GM18517 (cell line): ENCODE data around the gene RALGAPB.
A peak's percentile ranks its signal among the peaks of the same experiment; 100 is the strongest.
"Not testable (repeated sequence)": the region's sequence is repeated elsewhere in the genome, so short reads cannot be mapped to it uniquely, and the experiment has no call there.

Experiments
- ATAC-seq: cut with Tn5 transposase; IDR thresholded peaks from one replicate; pipeline ENCODE4 v1.9.1; 2021; ENCODE audit warnings: mild to moderate bottlenecking, moderate library complexity; ENCODE audit not compliant: unreplicated experiment

The RALGAPB gene

GRCh38 chr20:38472513-38473366 lies at the start of gene RALGAPB:
RALGAPB (plus strand) TSS chr20:38472843; CDS start chr20:38488433, 15,590 bp downstream.
- peak; percentile 89 for ATAC-seq

GRCh38 chr20:38423541-38423940 lies 49.1 kb upstream of the RALGAPB start:
- no peak for ATAC-seq

- no peak for ATAC-seq
These were observed 48.2 kb upstream of the RALGAPB start for GRCh38 chr20:38424401-38424800.

GRCh38 chr20:38426006-38426897 lies 46.4 kb upstream of the RALGAPB start:
- no peak for ATAC-seq

GRCh38 chr20:38427655-38428023 lies 45.0 kb upstream of the RALGAPB start:
- no peak for ATAC-seq

GRCh38 chr20:38428800-38429199 lies 43.8 kb upstream of the RALGAPB start:
- ATAC-seq: no peak

- no peak for ATAC-seq
These were observed 43.3 kb upstream of the RALGAPB start for GRCh38 chr20:38429301-38429700.

- no peak for ATAC-seq
These were observed 41.8 kb upstream of the RALGAPB start for GRCh38 chr20:38430679-38431325.

GRCh38 chr20:38432292-38432691 lies 40.4 kb upstream of the RALGAPB start:
- no peak for ATAC-seq

GRCh38 chr20:38432870-38433269 lies 39.8 kb upstream of the RALGAPB start:
- not testable (repeated sequence) for ATAC-seq

- ATAC-seq: no peak
These were observed 39.2 kb upstream of the RALGAPB start for GRCh38 chr20:38433304-38433972.

- ATAC-seq: peak; percentile 19
These were observed 38.3 kb upstream of the RALGAPB start for GRCh38 chr20:38434301-38434741.

- ATAC-seq: peak; percentile 57
These were observed 37.7 kb upstream of the RALGAPB start, which contains the start of gene SNHG17 for GRCh38 chr20:38434770-38435554. SNHG17 (minus strand) TSS chr20:38435328.

GRCh38 chr20:38435555-38435939 lies 37.1 kb upstream of the RALGAPB start:
- ATAC-seq: no peak

- no peak for ATAC-seq
These were observed 34.8 kb upstream of the RALGAPB start for GRCh38 chr20:38437796-38438195.

GRCh38 chr20:38441110-38441509 lies 31.5 kb upstream of the RALGAPB start:
- ATAC-seq: not testable (repeated sequence)

- no peak for ATAC-seq
These were observed 30.7 kb upstream of the RALGAPB start for GRCh38 chr20:38441916-38442315.

- no peak for ATAC-seq
These were observed 27.3 kb upstream of the RALGAPB start for GRCh38 chr20:38445381-38445796.

- ATAC-seq: no peak
These were observed 26.7 kb upstream of the RALGAPB start for GRCh38 chr20:38445901-38446425.
